ENCODE data around the gene EHMT2.
"Not testable (repeated sequence)": the region's sequence is repeated elsewhere in the genome, so short reads cannot be mapped to it uniquely, and the experiment has no call there.

EHMT2 gene

GRCh38 chr6:31861919-31862343 is 35.6 kb downstream of the EHMT2 start:
- no peaks in the 10 kb centered on the region for H3K4me1 ChIP-seq (ENCODE audit: insufficient read depth, low read length)
- H3K36me3 ChIP-seq (ENCODE audit: insufficient read depth, low read length) = no peaks in the 10 kb centered on the region; the same call in 1 of the 2 replicates
- peak overlapping the region; percentile 68 for H3K9ac ChIP-seq (ENCODE audit: low read depth, low read length)
- H3K9me3 ChIP-seq (ENCODE audit: control insufficient read depth, insufficient read depth, low read length) = no peaks in the 10 kb centered on the region

GRCh38 chr6:31861150-31861549 is 36.3 kb downstream of the EHMT2 start:
- Histone ChIP-seq H3K36me3 (ENCODE audit: insufficient read depth, low read length) (no peaks in the 10 kb centered on the region; the same call in 1 of the 2 replicates), H3K9ac (ENCODE audit: low read depth, low read length) (no peak overlapping the region), H3K9me3 (ENCODE audit: control insufficient read depth, insufficient read depth, low read length) (no peaks in the 10 kb centered on the region), H3K4me1 (ENCODE audit: insufficient read depth, low read length) (no peaks in the 10 kb centered on the region)

DNA sequence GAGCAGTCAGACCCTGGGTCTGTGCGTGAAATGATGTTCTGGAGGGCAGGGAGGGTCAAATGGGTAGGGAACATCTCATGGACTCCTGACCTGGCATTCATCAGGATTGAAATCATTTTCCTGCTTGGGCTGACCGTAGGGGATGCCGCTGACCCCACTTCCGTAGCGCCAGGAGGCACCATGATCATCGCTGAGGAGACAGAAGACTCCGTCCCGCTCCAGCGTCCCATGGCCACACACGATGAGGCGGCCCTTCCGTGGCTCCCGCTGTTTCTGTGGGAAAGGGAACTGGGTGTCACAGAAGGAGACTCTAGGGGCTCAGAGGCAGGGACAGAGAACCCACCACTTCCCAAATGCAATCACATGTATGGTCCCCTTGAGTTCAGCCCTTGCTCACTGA is 37.1 kb downstream of the EHMT2 start:
- H3K9ac ChIP-seq (ENCODE audit: low read depth, low read length) = no peak overlapping the region
- H3K36me3 ChIP-seq (ENCODE audit: insufficient read depth, low read length) = no peaks in the 10 kb centered on the region; the same call in 1 of the 2 replicates
- H3K4me1 ChIP-seq (ENCODE audit: insufficient read depth, low read length) = no peaks in the 10 kb centered on the region
- H3K9me3 ChIP-seq (ENCODE audit: control insufficient read depth, insufficient read depth, low read length) = no peaks in the 10 kb centered on the region

GRCh38 chr6:31859923-31860322 is 37.6 kb downstream of the EHMT2 start:
- H3K9ac ChIP-seq (ENCODE audit: low read depth, low read length) = no peak overlapping the region
- H3K36me3 ChIP-seq (ENCODE audit: insufficient read depth, low read length) = no peaks in the 10 kb centered on the region; the same call in 1 of the 2 replicates
- no peaks in the 10 kb centered on the region for H3K9me3 ChIP-seq (ENCODE audit: control insufficient read depth, insufficient read depth, low read length)
- no peaks in the 10 kb centered on the region for H3K4me1 ChIP-seq (ENCODE audit: insufficient read depth, low read length)

GRCh38 chr6:31858707-31859106 is 38.8 kb downstream of the EHMT2 start:
- no peaks in the 10 kb centered on the region for H3K4me1 ChIP-seq (ENCODE audit: insufficient read depth, low read length)
- no peak overlapping the region for H3K9ac ChIP-seq (ENCODE audit: low read depth, low read length)
- H3K36me3 ChIP-seq (ENCODE audit: insufficient read depth, low read length) = no peaks in the 10 kb centered on the region; the same call in 1 of the 2 replicates
- H3K9me3 ChIP-seq (ENCODE audit: control insufficient read depth, insufficient read depth, low read length) = no peaks in the 10 kb centered on the region

GRCh38 chr6:31857774-31858173 is 39.7 kb downstream of the EHMT2 start:
- not testable (repeated sequence) for H3K9me3 ChIP-seq (ENCODE audit: control insufficient read depth, insufficient read depth, low read length); H3K4me1 ChIP-seq (ENCODE audit: insufficient read depth, low read length); H3K9ac ChIP-seq (ENCODE audit: low read depth, low read length); H3K36me3 ChIP-seq (ENCODE audit: insufficient read depth, low read length)

DNA sequence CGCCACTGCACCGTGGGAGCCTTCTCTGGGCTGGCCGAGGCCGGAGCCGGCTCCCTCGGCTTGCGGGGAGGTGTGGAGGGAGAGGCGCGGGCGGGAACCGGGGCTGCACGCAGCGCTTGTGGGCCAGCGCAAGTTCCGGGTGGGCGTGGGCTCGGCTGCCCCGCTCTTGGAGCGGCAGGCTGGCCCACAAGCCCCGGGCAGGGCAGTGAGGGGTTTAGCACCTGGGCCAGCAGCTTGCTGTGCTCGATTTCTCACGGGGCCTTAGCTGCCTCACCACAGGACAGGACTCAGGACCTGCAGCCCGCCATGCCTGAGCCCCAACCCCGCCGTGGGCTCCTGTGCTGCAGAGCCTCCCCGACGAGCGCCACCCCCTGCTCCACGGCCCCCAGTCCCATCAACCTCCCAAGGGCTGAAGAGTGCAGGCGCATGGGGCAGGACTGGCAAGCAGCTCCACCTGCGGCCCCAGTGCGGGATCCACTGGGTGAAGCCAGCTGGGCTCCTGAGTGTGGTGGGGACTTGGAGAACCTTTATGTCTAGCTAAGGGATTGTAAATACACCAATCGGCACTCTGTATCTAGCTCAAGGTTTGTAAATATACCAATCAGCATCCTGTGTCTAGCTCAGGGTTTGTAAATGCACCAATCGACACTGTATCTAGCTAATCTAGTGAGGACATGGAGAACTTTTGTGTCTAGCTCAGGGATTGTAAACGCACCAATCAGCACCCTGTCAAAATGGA is 45.3 kb downstream of the EHMT2 start:
- H3K4me1 ChIP-seq (ENCODE audit: insufficient read depth, low read length) = not testable (repeated sequence)

DNA sequence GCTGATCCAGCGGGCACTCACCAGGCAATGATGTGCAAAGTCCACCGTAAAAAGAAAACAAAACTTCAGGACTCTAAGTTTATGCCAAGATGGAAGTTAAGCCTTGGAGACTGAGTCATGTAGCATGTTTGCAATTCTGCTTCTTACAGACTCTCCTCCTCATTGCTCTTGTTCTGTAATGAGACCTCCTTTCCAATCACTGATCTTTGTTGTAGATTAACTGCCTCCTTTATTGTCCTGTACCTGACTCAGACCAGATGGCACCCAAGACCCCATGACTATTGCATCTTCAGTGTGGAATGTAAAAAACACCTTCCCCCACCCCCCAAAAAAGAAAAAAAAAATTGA is 46.0 kb downstream of the EHMT2 start:
- Histone ChIP-seq H3K4me1 (ENCODE audit: insufficient read depth, low read length) (no peaks in the 10 kb centered on the region), H3K9me3 (ENCODE audit: control insufficient read depth, insufficient read depth, low read length) (no peaks in the 10 kb centered on the region), H3K36me3 (ENCODE audit: insufficient read depth, low read length) (no peaks in the 10 kb centered on the region), H3K9ac (ENCODE audit: low read depth, low read length) (peak overlapping the region; percentile 37; the same call in 1 of the 2 replicates)

More for the DNA sequence above, 45.3 kb downstream of the EHMT2 start:
- not testable (repeated sequence) for H3K9me3 ChIP-seq (ENCODE audit: control insufficient read depth, insufficient read depth, low read length); H3K36me3 ChIP-seq (ENCODE audit: insufficient read depth, low read length)
- H3K9ac ChIP-seq (ENCODE audit: low read depth, low read length) = peak overlapping the region; percentile 37; the same call in 1 of the 2 replicates

DNA sequence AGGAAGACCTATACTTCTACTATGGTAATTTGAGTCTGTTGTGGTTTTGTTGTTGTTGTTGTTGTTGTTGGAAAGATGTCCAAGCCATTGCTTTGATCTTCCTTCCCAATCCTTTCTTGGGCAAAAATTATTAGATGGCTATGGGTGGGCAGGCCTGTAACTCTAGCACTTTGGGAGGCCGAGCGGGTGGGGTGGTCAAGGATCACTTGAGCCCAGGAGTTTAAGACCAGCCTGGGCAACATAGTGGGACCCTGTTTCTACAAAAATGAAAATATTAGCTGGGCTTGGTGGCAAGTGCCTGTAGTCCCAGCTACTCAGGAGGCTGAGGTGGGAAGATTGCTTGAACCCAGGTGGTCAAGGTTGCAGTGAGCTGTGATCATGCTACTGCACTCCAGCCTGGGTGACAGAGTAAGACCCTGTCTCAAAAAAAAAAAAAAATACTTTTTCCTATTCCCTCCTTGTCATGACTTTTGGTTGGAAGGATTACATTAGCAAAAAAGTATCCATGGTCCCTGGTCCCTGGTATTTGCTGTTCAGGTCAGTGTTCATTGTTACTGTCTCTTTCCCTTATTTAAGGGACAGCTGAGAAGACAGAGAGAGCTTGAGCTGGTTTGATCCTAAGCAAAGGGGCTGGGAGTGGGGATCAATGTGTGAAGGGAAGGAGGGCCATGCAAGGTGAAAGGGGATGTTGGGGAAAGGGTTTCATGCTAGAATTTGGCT is 46.6 kb downstream of the EHMT2 start:
- Histone ChIP-seq H3K4me1 (ENCODE audit: insufficient read depth, low read length) (no peaks in the 10 kb centered on the region), H3K36me3 (ENCODE audit: insufficient read depth, low read length) (no peaks in the 10 kb centered on the region), H3K9ac (ENCODE audit: low read depth, low read length) (peak overlapping the region; percentile 9; the same call in 1 of the 2 replicates), H3K9me3 (ENCODE audit: control insufficient read depth, insufficient read depth, low read length) (no peaks in the 10 kb centered on the region)

GRCh38 chr6:31847276-31847978 is 50.1 kb downstream of the EHMT2 start:
- H3K9ac ChIP-seq (ENCODE audit: low read depth, low read length) = no peak overlapping the region
- H3K4me1 ChIP-seq (ENCODE audit: insufficient read depth, low read length) = no peaks in the 10 kb centered on the region
- H3K36me3 ChIP-seq (ENCODE audit: insufficient read depth, low read length) = no peaks in the 10 kb centered on the region
- no peaks in the 10 kb centered on the region for H3K9me3 ChIP-seq (ENCODE audit: control insufficient read depth, insufficient read depth, low read length)

DNA sequence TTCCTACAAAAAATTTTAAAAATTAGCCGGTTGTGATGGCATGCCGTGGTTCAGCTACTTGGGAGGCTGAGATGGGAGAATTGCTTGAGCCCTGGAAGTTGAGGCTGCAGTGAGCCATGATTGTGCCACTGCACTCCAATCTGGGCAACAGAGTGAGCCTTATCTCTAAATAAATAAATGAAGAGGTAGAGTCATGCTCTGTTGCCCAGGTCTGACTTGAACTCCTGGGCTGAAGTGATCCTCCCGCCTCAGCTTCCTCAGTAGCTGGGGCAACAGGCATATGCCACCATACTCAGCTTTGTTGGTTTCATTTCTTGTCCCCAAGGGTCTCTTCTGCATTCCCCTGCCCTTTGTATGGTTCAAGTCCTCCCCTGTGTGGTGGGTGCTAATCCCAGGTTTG is 53.0 kb downstream of the EHMT2 start:
- no peak overlapping the region for H3K9ac ChIP-seq (ENCODE audit: low read depth, low read length)
- no peaks in the 10 kb centered on the region for H3K4me1 ChIP-seq (ENCODE audit: insufficient read depth, low read length)
- no peaks in the 10 kb centered on the region for H3K9me3 ChIP-seq (ENCODE audit: control insufficient read depth, insufficient read depth, low read length)
- peaks cover 12% of the 10 kb centered on the region; the same call in 1 of the 2 replicates for H3K36me3 ChIP-seq (ENCODE audit: insufficient read depth, low read length)

GRCh38 chr6:31842053-31842452 is 55.4 kb downstream of the EHMT2 start:
- Histone ChIP-seq H3K36me3 (ENCODE audit: insufficient read depth, low read length) (peaks cover 36% of the 10 kb centered on the region), H3K9ac (ENCODE audit: low read depth, low read length) (no peak overlapping the region), H3K9me3 (ENCODE audit: control insufficient read depth, insufficient read depth, low read length) (no peaks in the 10 kb centered on the region), H3K4me1 (ENCODE audit: insufficient read depth, low read length) (peaks cover 8% of the 10 kb centered on the region)

DNA sequence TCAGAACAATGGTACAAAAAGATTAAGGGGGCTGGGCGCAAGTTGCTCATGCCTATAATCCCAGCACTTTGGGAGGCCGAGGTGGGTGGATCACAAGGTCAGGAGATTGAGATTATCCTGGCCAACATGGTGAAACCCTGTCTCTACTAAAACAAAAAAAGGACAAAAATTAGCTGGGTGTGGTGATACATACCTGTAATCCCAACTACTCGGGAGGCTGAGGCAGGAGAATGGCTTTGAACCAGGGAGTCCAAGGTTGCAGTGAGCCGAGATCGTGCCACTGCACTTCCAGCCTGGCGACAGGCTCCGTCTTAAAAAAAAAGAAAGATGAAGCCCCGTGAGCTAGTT is 57.7 kb downstream of the EHMT2 start:
- H3K9me3 ChIP-seq (ENCODE audit: control insufficient read depth, insufficient read depth, low read length); H3K9ac ChIP-seq (ENCODE audit: low read depth, low read length): not testable (repeated sequence)
- Histone ChIP-seq H3K36me3 (ENCODE audit: insufficient read depth, low read length) (peaks cover 48% of the 10 kb centered on the region), H3K4me1 (ENCODE audit: insufficient read depth, low read length) (peaks cover 17% of the 10 kb centered on the region)

GRCh38 chr6:31838968-31839367 is 58.5 kb downstream of the EHMT2 start:
- Histone ChIP-seq H3K9ac (ENCODE audit: low read depth, low read length) (no peak overlapping the region), H3K4me1 (ENCODE audit: insufficient read depth, low read length) (peaks cover 17% of the 10 kb centered on the region), H3K36me3 (ENCODE audit: insufficient read depth, low read length) (peaks cover 48% of the 10 kb centered on the region), H3K9me3 (ENCODE audit: control insufficient read depth, insufficient read depth, low read length) (no peaks in the 10 kb centered on the region)
